ENCODE measurements around the gene DNAJC27.

DNAJC27 gene

GRCh38 chr2:24913911-24914310 is 57.8 kb downstream of the DNAJC27 start:
- peaks cover 31% of the 10 kb centered on the region for H3K4me1 ChIP-seq (ENCODE audit: insufficient read depth, low read length, severe bottlenecking)
- no peak overlapping the region for H3K4me3 ChIP-seq (ENCODE audit: low read depth, low read length, poor library complexity, severe bottlenecking)
- H3K79me2 ChIP-seq (ENCODE audit: insufficient read depth, low read length): 0 out of 2 replicates have a peak, but pooled peaks cover 4% of the 10 kb centered on the region
- H3K9me2 ChIP-seq (ENCODE audit: low read depth, low read length): no peaks in the 10 kb centered on the region
- no peaks in the 10 kb centered on the region; the same call in 1 of the 2 replicates for H3K9me3 ChIP-seq (ENCODE audit: low read length)
- H3K9ac ChIP-seq (ENCODE audit: low read length): no peak overlapping the region
- TF ChIP-seq EZH2 (IDR thresholded peaks at IDR 0.05; ENCODE audit: borderline replicate concordance, low read length) (no peak), CTCF (IDR thresholded peaks at IDR 0.05; ENCODE audit: low read length) (no peak)
- no peaks in the 10 kb centered on the region for H4K20me1 ChIP-seq (ENCODE audit: insufficient read depth, low read length)
- no peak overlapping the region for H2AFZ ChIP-seq (ENCODE audit: low read length)
- H3K4me2 ChIP-seq (ENCODE audit: low read length): no peak overlapping the region
- peaks cover 74% of the 10 kb centered on the region for H3K36me3 ChIP-seq (ENCODE audit: insufficient read depth, low read length)
- no peak overlapping the region for H3K27ac ChIP-seq (ENCODE audit: low read depth, low read length, poor library complexity, severe bottlenecking)
- no peaks in the 10 kb centered on the region for H3F3A ChIP-seq (ENCODE audit: insufficient read depth, low read length)
- no peaks in the 10 kb centered on the region for H3K27me3 ChIP-seq (ENCODE audit: insufficient read depth, low read length)

GRCh38 chr2:24912986-24913385 is 58.8 kb downstream of the DNAJC27 start:
- Histone ChIP-seq H3K27ac (ENCODE audit: low read depth, low read length, poor library complexity, severe bottlenecking) (no peak overlapping the region), H3K27me3 (ENCODE audit: insufficient read depth, low read length) (no peaks in the 10 kb centered on the region), H3K9me2 (ENCODE audit: low read depth, low read length) (no peaks in the 10 kb centered on the region), H2AFZ (ENCODE audit: low read length) (no peak overlapping the region), H3K9ac (ENCODE audit: low read length) (no peak overlapping the region), H3K4me3 (ENCODE audit: low read depth, low read length, poor library complexity, severe bottlenecking) (no peak overlapping the region), H3K79me2 (ENCODE audit: insufficient read depth, low read length) (0 out of 2 replicates have a peak, but pooled peaks cover 4% of the 10 kb centered on the region), H3K4me1 (ENCODE audit: insufficient read depth, low read length, severe bottlenecking) (peaks cover 22% of the 10 kb centered on the region), H3F3A (ENCODE audit: insufficient read depth, low read length) (no peaks in the 10 kb centered on the region), H3K4me2 (ENCODE audit: low read length) (no peak overlapping the region), H4K20me1 (ENCODE audit: insufficient read depth, low read length) (no peaks in the 10 kb centered on the region), H3K36me3 (ENCODE audit: insufficient read depth, low read length) (peaks cover 74% of the 10 kb centered on the region), H3K9me3 (ENCODE audit: low read length) (no peaks in the 10 kb centered on the region; the same call in 1 of the 2 replicates)
- TF ChIP-seq EZH2 (IDR thresholded peaks at IDR 0.05; ENCODE audit: borderline replicate concordance, low read length) (no peak), CTCF (IDR thresholded peaks at IDR 0.05; ENCODE audit: low read length) (no peak)

- H3K9ac ChIP-seq (ENCODE audit: low read length): no peak overlapping the region
- no peak for TF ChIP-seq CTCF (IDR thresholded peaks at IDR 0.05; ENCODE audit: low read length)
- no peak for TF ChIP-seq EZH2 (IDR thresholded peaks at IDR 0.05; ENCODE audit: borderline replicate concordance, low read length)
Measured at GRCh38 chr2:24912523-24912922, 59.2 kb downstream of the DNAJC27 start.

More at GRCh38 chr2:24912523-24912922, 59.2 kb downstream of the DNAJC27 start:
- H3K4me1 ChIP-seq (ENCODE audit: insufficient read depth, low read length, severe bottlenecking): peaks cover 17% of the 10 kb centered on the region
- no peaks in the 10 kb centered on the region for H3K27me3 ChIP-seq (ENCODE audit: insufficient read depth, low read length)
- no peaks in the 10 kb centered on the region for H4K20me1 ChIP-seq (ENCODE audit: insufficient read depth, low read length)
- H3K4me3 ChIP-seq (ENCODE audit: low read depth, low read length, poor library complexity, severe bottlenecking): no peak overlapping the region
- H3K9me2 ChIP-seq (ENCODE audit: low read depth, low read length): no peaks in the 10 kb centered on the region
- H3K36me3 ChIP-seq (ENCODE audit: insufficient read depth, low read length): peaks cover 69% of the 10 kb centered on the region
- H3F3A ChIP-seq (ENCODE audit: insufficient read depth, low read length): no peaks in the 10 kb centered on the region
- no peak overlapping the region for H3K27ac ChIP-seq (ENCODE audit: low read depth, low read length, poor library complexity, severe bottlenecking)
- H3K79me2 ChIP-seq (ENCODE audit: insufficient read depth, low read length): 0 out of 2 replicates have a peak, but pooled peaks cover 4% of the 10 kb centered on the region
- H2AFZ ChIP-seq (ENCODE audit: low read length): no peak overlapping the region
- H3K4me2 ChIP-seq (ENCODE audit: low read length): no peak overlapping the region
- H3K9me3 ChIP-seq (ENCODE audit: low read length): no peaks in the 10 kb centered on the region; the same call in 1 of the 2 replicates

Data from OCI-LY1 (cell line).